Pancreas (tissue), 10 donors: Measurements from ENCODE around the gene ACCSL. TPM values are rescaled to one million over a fixed set of nuclear protein-coding genes. Genes with fewer than 3 reads are reported as not detected.

Source experiments
- ATAC-seq, 4 donors: fragments of 200-7000 bp; cut with Tn5 transposase; one replicate each; pipeline versions ENCODE4 v1.8.0 to v1.9.1; 2020; ENCODE audit warnings: mild to moderate bottlenecking in 4 of 4, moderate library complexity in 4 of 4
- DNase-seq, 6 donors: peaks; one replicate each; pipeline ENCODE4 v3.0.0-alpha.2; 2020
- FAIRE-seq: peaks from 2 replicates; lab custom pipeline; 2012; peaks lifted over from hg19 to GRCh38; lab: Jason Lieb, UNC
- H3K27ac ChIP-seq, 4 donors: fragments of 200-600 bp; sonication (generic); 1 replicate in 3 of 4; 2 replicates in 1 of 4; pipeline versions ENCODE4 v1.5.0 to v1.8.0; 2020
- H3K27me3 ChIP-seq, 4 donors: fragments of 200-600 bp; one replicate each; pipeline ENCODE4 v1.8.0; 2021
- H3K36me3 ChIP-seq, 3 donors: fragments of 200-600 bp; sonication (generic) in 1 of 3; one replicate each; pipeline versions ENCODE4 v1.5.0 to v1.8.0; 2020 to 2021
- H3K4me1 ChIP-seq, 3 donors: fragments of 200-600 bp; one replicate each; pipeline ENCODE4 v1.8.0; 2021
- H3K4me3 ChIP-seq, 4 donors: fragments of 200-600 bp; sonication (generic) in 2 of 4; one replicate each; pipeline versions ENCODE4 v1.5.0 to v1.8.0; 2020 to 2021
- H3K9me3 ChIP-seq, 4 donors: fragments of 200-600 bp; one replicate each; pipeline ENCODE4 v1.8.0; 2021
- CTCF ChIP-seq, 4 donors: fragments of 200-600 bp; sonication (generic) in 3 of 4; IDR thresholded peaks; one replicate each; pipeline versions ENCODE4 v1.5.0 to v1.8.0; 2021; ENCODE audit warnings: antibody characterized with exemption in 4 of 4
- WGBS, 2 donors: extraction: QIAGEN DNeasy Blood & Tissue Kit; methylation state at CpG; one replicate each; pipeline ENCODE4 v1.1.7; 2013; 5-methylcytosine and 5-hydroxymethylcytosine counted together
- intact Hi-C, 3 donors: fragments of 100-400 bp; cut with DNase I; formaldehyde crosslinking; loops; one replicate each; pipeline versions ENCODE4 v1.11.1 to v1.14.2; 2022
- polyA plus RNA-seq, 2 donors: library from polyadenylated mRNA; stranded (reverse); fragments of 200-250 nt; gene quantifications; one replicate each; pipeline ENCODE4 v1.2.3, GENCODE V29; 2013
- total RNA-seq, 6 donors: library from RNA; stranded (reverse); fragmentation: NEBNext Ultra II Directional in 4 of 6; extraction: Animal tissue kit (Norgen Biotek cat#: 25700) in 4 of 6; gene quantifications; one replicate each; pipeline versions ENCODE4 v1.2.1 to v1.2.4, GENCODE V29; 2021 to 2023
- donor health status: healthy with polysubstance abuse.
- donor health status: DM: no; HTN: no; CAD: no; lungs with moderate emphysema.
- donor health status: DM: no; HTN: no; CAD: no.
- donor health status: control.
- donor health status: control.
- donor health status: Bipolar disorder and iron deficiency.
- donor health status: DM: yes; HTN: yes; CAD: no.
- donor health status: DM: no; HTN: no; CAD: no.
- donor health status: DM: no; HTN: no; CAD: no.
- donor health status: DM: yes; HTN: yes; CAD: no.

Gene ACCSL
- total and polyA plus RNA-seq, 8 donors = not detected

DNA sequence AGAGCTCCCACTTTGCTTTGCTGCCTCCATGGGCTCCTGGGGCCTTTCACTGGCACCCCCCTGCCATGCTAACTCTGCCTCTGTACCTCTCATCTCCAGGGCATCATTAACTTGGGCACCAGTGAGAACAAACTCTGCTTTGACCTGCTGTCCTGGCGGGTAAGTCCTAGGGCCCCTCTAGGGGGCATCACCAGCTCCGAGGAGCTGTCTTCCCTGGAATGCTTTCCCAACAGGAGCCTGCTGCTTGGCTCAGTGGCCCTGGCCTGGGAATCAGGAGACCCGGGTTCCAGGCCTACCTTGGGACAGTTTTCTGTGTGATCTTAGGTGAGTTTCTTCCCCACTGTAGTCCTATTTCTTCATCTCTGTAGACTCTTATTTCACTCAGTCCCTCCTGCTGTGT, 23.4 kb downstream of the ACCSL start:
- ATAC-seq (no peak), DNase-seq (no peak), FAIRE-seq (no peak)
- Histone ChIP-seq H3K36me3 (peaks cover 0 to 10% (median 0%) of the 10 kb centered on the region in 3 donors), H3K9me3 (no peaks in the 10 kb centered on the region), H3K4me3 (no peak overlapping the region), H3K27me3 (no peaks in the 10 kb centered on the region), H3K27ac (no peak overlapping the region), H3K4me1 (peaks cover 0 to 8% (median 4%) of the 10 kb centered on the region in 3 donors)
- TF ChIP-seq CTCF (IDR thresholded peaks at IDR 0.05) = no peak
- WGBS, 2 donors = 78 to 85% methylated on average over 3 of the region's 3 CpGs
- intact Hi-C loops = no loop called here

DNA sequence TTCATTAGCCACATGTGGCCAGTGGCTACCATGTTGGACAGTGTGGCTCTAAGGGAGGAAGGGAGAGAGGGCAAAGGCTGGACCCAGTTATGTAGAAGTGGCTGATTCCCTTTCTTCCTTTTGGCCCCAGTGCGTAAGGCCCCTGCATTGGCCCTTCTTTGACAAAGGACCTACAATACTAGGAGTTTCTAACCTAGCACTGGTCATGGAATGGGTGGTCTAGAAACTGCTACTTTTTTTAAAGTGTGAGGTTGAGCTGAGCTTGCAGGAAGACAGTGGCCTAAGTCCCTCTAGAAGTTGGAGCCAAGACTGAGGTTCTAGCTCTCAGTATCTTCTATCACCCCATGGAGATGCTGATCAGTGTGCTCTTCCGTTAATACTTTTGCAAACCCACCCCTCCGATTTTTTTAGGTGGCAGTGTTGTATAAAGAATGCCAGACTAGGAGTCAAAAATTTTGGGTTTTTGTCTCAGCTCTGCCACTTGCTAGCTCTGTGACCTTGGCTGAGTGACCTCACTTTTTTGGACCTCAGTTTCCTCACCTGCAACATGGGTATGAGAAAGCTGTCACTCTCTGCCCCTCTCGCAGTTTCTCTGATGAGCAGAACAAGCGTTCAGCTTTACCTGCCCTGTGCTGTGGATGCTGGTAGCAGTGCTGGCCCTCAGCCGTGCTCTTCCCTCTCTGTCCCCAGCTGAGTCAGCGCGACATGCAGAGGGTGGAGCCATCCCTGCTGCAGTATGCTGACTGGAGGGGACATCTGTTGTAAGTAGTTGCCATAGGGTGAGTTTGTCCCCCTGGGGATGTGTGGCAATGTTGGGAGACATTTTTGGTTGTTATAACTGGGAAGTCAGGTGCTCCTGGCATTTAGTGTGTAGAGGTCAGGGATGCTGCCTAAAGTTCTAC, 25.2 kb downstream of the ACCSL start:
- no peak for TF ChIP-seq CTCF (IDR thresholded peaks at IDR 0.05)
- Histone ChIP-seq H3K4me3 (no peak overlapping the region), H3K27ac (no peak overlapping the region), H3K27me3 (no peaks in the 10 kb centered on the region), H3K36me3 (peaks cover 0 to 10% (median 0%) of the 10 kb centered on the region in 3 donors), H3K9me3 (no peaks in the 10 kb centered on the region), H3K4me1 (no peaks in the 10 kb centered on the region)
- 92 to 95% methylated on average over 8 of the region's 8 CpGs for WGBS, 2 donors
- FAIRE-seq = no peak
- intact Hi-C loops = no loop called here
- no peak for ATAC-seq
- DNase-seq = no peak

- no peak for ATAC-seq
- 89 to 92% methylated on average over 5 of the region's 5 CpGs for WGBS, 2 donors
- no peak for FAIRE-seq
Measured at GRCh38 chr11:44078794-44079193, 31.0 kb downstream of the ACCSL start.

GRCh38 chr11:44079376-44079775, 31.6 kb downstream of the ACCSL start:
- DNase-seq = no peak
- ATAC-seq = no peak
- intact Hi-C loops = no loop called here
- no peaks in the 10 kb centered on the region for H3K4me1 ChIP-seq
- no peak for TF ChIP-seq CTCF (IDR thresholded peaks at IDR 0.05)
- no peaks in the 10 kb centered on the region for H3K9me3 ChIP-seq
- no peak for FAIRE-seq
- WGBS, 2 donors = 84 to 90% methylated on average over 6 of the region's 6 CpGs
- H3K27me3 ChIP-seq = no peaks in the 10 kb centered on the region
- H3K36me3 ChIP-seq = peaks cover 0 to 13% (median 0%) of the 10 kb centered on the region in 3 donors
- H3K4me3 ChIP-seq = no peak overlapping the region
- no peak overlapping the region for H3K27ac ChIP-seq

More at GRCh38 chr11:44078794-44079193, 31.0 kb downstream of the ACCSL start:
- H3K27ac ChIP-seq = no peak overlapping the region
- no peaks in the 10 kb centered on the region for H3K4me1 ChIP-seq
- H3K9me3 ChIP-seq = no peaks in the 10 kb centered on the region
- peaks cover 0 to 12% (median 0%) of the 10 kb centered on the region in 3 donors for H3K36me3 ChIP-seq
- no peak for TF ChIP-seq CTCF (IDR thresholded peaks at IDR 0.05)
- intact Hi-C loops = no loop called here
- DNase-seq = no peak
- H3K27me3 ChIP-seq = no peaks in the 10 kb centered on the region
- no peak overlapping the region for H3K4me3 ChIP-seq

DNA sequence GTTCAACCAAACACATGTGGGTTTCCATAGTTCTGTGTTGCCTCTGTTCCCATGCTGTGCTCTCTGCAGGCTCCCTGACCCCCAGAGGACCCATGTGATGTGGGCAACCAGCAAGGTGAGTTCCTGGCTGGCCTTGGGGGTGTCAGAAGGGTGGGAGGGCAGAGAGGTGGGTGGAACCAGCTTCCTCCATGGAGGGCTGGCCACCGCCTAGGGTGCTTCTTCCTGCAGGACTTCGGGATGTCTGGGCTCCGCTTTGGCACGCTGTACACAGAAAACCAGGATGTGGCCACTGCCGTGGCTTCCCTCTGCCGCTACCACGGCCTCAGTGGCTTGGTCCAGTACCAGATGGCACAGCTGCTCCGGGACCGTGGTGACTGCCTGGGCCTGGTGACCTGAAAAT, 33.2 kb downstream of the ACCSL start:
- no peak for TF ChIP-seq CTCF (IDR thresholded peaks at IDR 0.05)
- Histone ChIP-seq H3K27me3 (no peaks in the 10 kb centered on the region), H3K4me1 (no peaks in the 10 kb centered on the region), H3K4me3 (no peak overlapping the region), H3K27ac (no peak overlapping the region), H3K9me3 (no peaks in the 10 kb centered on the region), H3K36me3 (peaks cover 0 to 3% (median 0%) of the 10 kb centered on the region in 3 donors)
- no peak for DNase-seq
- WGBS, 2 donors = 96 to 98% methylated on average over 9 of the region's 9 CpGs
- intact Hi-C loops = no loop called here
- no peak for FAIRE-seq
- no peak for ATAC-seq
